ENCODE results near the gene FZD10.

GRCh38 chr12:130127532-130127911 is 34.7 kb upstream of the FZD10 start:
- TF ChIP-seq CTCF (IDR thresholded peaks at IDR 0.05) (no peak), POLR2A (IDR thresholded peaks at IDR 0.05) (no peak)

Data from thyroid gland (tissue), 4 donors.